ENCODE measurements around the gene UTF1.

DNA sequence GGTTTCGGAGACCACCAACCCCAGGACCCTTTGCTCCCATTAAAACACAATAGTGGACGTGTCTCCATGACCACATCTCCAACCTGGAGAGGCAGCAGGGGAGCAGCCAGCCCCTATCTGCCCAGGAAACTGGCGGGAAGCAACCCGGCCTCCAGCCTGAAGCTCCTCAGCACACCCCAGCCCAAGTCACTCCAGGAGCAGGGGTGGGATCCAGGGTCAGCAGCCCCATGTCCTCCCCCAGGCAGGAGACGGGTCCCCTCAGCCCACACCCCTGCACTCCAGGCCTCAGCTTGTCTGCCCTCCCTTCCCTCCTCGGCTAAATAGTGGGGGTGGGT is 46.0 kb downstream of the UTF1 start:
- TF ChIP-seq HDAC6 (IDR thresholded peaks at IDR 0.05; ENCODE audit: low read depth, low read length), result no peak
- TF ChIP-seq CTCF (IDR thresholded peaks at IDR 0.05 in 2 of 3, conservative IDR thresholded peaks at IDR 0.05 in 1 of 3; ENCODE audit: insufficient read depth in 2 of 3, low read depth in 1 of 3, low read length in 3 of 3), result no peak
- no peak for TF ChIP-seq IFI16 (CRISPR knock-in tag; IDR thresholded peaks at IDR 0.05)
- TF ChIP-seq MAFG (tag; conservative IDR thresholded peaks at IDR 0.05), result no peak
- no peak for TF ChIP-seq TARDBP (IDR thresholded peaks at IDR 0.05)
- no peak for TF ChIP-seq HMG20A (CRISPR knock-in tag; conservative IDR thresholded peaks at IDR 0.05)
- TF ChIP-seq PCBP1 (IDR thresholded peaks at IDR 0.05; ENCODE audit: low read depth, low read length, poor library complexity, severe bottlenecking), result no peak
- no peak for TF ChIP-seq GATA2 (CRISPR knock-in tag; IDR thresholded peaks at IDR 0.05)
- no peak for TF ChIP-seq ELF1 (tag; IDR thresholded peaks at IDR 0.05)
- no peak for TF ChIP-seq SAFB2 (IDR thresholded peaks at IDR 0.05; ENCODE audit: borderline replicate concordance, low read depth, low read length, severe bottlenecking)

Measured in K562 (cell line).